Natural killer cell (primary cell): ENCODE measurements around the gene NEUROD1. TPM values are rescaled to one million over a fixed set of nuclear protein-coding genes. Genes with fewer than 3 reads are reported as not detected.
A peak's percentile ranks its signal among the peaks of the same experiment; 100 is the strongest.

Source experiments
- ATAC-seq, 3 donors: fragments of 150-1000 bp in 2 of 3; fragments of 200-7000 bp in 1 of 3; cut with Tn5 transposase; 1 replicate in 1 of 3; 2 replicates in 2 of 3; pipeline ENCODE4 v1.10.0; 2021; ENCODE audit warnings: mild to moderate bottlenecking in 2 of 3, moderate library complexity in 2 of 3
- DNase-seq, 2 donors: peaks; one replicate each; pipeline versions ENCODE4 v3.0.0 to v3.0.0-alpha.2; 2013 to 2021; ENCODE audit warnings: mixed read lengths in 1 of 2
- H3K27ac ChIP-seq: one replicate; pipeline ENCODE4 v1.5.1; 2013; ENCODE audit warnings: mild to moderate bottlenecking, low read length
- H3K27me3 ChIP-seq: one replicate; pipeline ENCODE4 v1.6.1; 2013; ENCODE audit warnings: low read length; ENCODE audit not compliant: control insufficient read depth, insufficient read depth
- H3K36me3 ChIP-seq: one replicate; pipeline ENCODE4 v1.6.1; 2013; ENCODE audit warnings: low read length; ENCODE audit not compliant: control insufficient read depth, insufficient read depth
- H3K4me1 ChIP-seq: one replicate; pipeline ENCODE4 v1.6.1; 2013; ENCODE audit warnings: low read length; ENCODE audit not compliant: control insufficient read depth, insufficient read depth
- H3K4me3 ChIP-seq: one replicate; pipeline ENCODE4 v1.5.1; 2013; ENCODE audit warnings: low read length
- H3K9me3 ChIP-seq: one replicate; pipeline ENCODE4 v1.6.1; 2013; ENCODE audit warnings: low read length; ENCODE audit not compliant: control insufficient read depth, insufficient read depth
- H3K27ac Mint-ChIP-seq, 2 donors: one replicate each; pipeline ENCODE4 v1.8.0; 2022; ENCODE audit warnings: mild to moderate bottlenecking in 2 of 2, mixed read lengths in 2 of 2, moderate library complexity in 1 of 2
- H3K27me3 Mint-ChIP-seq, 2 donors: one replicate each; pipeline ENCODE4 v1.8.0; 2022; ENCODE audit warnings: low read depth in 2 of 2, mixed read lengths in 2 of 2
- H3K36me3 Mint-ChIP-seq: one replicate; pipeline ENCODE4 v1.8.0; 2022; ENCODE audit warnings: mixed read lengths
- H3K4me1 Mint-ChIP-seq, 2 donors: one replicate each; pipeline ENCODE4 v1.8.0; 2022; ENCODE audit warnings: mixed read lengths in 2 of 2
- H3K4me3 Mint-ChIP-seq: one replicate; pipeline ENCODE4 v1.8.0; 2022; ENCODE audit warnings: mild to moderate bottlenecking, moderate library complexity, mixed read lengths
- H3K9me3 Mint-ChIP-seq, 2 donors: one replicate each; pipeline ENCODE4 v1.8.0; 2022; ENCODE audit warnings: mixed read lengths in 2 of 2
- WGBS: methylation state at CpG from one replicate; pipeline ENCODE4 v1.1.7; 2013; ENCODE audit warnings: missing lambda C conversion rate; ENCODE audit not compliant: insufficient coverage; 5-methylcytosine and 5-hydroxymethylcytosine counted together
- intact Hi-C: fragments of 100-400 bp; cut with micrococcal nuclease; formaldehyde crosslinking; loops from one replicate; pipeline ENCODE4 v1.14.2; 2022
- total RNA-seq, 4 donors: library from RNA; stranded (reverse); fragments of 120-200 nt in 1 of 4; gene quantifications; one replicate each; pipeline versions ENCODE4 v1.2.3 to v1.2.4, GENCODE V29; 2013 to 2022
- TF ChIP-seq, protein P1 (sequence below): fragments of 200-600 bp; IDR thresholded peaks from one replicate; pipeline ENCODE4 v1.8.0; 2022; ENCODE audit warnings: antibody characterized with exemption

NEUROD1 gene
- not detected for total RNA-seq
- not detected for total RNA-seq (2013)

DNA sequence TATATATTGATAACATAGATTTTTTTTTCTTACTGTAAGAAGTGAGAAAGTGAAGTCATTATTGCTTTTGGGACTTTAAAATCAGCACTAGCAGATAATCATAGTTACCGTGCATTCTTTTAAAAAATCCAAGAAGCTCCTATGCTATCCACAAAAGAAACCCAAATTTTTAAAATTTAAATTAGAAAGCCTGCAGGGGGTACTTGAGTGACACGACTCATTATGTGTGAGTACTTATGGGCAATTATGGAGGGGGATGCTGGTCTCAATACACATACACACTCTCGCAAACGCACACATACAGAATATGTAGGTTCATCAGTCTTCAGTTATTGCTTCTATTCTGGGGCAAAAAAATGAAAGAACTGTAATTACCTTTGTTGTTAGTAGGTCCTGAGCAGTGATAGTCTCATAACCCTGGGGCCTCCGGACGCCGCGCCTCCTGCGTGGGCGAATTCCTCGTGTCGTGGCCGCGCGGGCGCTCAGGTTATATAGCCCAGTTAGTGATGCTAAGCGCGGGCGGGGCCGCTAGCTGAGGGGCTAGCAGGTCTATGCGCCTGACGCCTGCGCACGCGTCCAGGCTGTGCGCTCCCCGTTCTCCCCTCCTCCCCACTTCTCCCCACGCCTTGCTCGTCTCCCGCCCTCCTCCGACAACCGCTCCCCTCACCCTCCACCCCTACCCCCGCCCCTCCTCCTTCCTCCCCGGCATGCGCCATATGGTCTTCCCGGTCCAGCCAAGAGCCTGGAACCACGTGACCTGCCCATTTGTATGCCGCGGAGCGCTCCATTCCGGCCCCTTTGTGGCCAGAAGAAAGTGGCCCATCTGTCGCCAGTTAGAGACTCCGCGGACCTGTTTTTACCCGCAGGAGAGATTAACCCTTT, at the start of gene NEUROD1:
Gene NEUROD1, minus strand, starts transcription at position 463 of the 882 bp plus-strand sequence. CDS start 1,657 bp downstream, outside the sequence.
- ATAC-seq: no peak
- TF ChIP-seq, protein P1, sequence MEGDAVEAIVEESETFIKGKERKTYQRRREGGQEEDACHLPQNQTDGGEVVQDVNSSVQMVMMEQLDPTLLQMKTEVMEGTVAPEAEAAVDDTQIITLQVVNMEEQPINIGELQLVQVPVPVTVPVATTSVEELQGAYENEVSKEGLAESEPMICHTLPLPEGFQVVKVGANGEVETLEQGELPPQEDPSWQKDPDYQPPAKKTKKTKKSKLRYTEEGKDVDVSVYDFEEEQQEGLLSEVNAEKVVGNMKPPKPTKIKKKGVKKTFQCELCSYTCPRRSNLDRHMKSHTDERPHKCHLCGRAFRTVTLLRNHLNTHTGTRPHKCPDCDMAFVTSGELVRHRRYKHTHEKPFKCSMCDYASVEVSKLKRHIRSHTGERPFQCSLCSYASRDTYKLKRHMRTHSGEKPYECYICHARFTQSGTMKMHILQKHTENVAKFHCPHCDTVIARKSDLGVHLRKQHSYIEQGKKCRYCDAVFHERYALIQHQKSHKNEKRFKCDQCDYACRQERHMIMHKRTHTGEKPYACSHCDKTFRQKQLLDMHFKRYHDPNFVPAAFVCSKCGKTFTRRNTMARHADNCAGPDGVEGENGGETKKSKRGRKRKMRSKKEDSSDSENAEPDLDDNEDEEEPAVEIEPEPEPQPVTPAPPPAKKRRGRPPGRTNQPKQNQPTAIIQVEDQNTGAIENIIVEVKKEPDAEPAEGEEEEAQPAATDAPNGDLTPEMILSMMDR: no peak
- no peaks in the 10 kb centered on the region for H3K36me3 ChIP-seq
- DNase-seq: no peak
- intact Hi-C loops: no loop called here
- H3K36me3 Mint-ChIP-seq: peaks cover 12% of the 10 kb centered on the region
- peaks cover 4 to 7% of the 10 kb centered on the region in 2 donors for H3K9me3 Mint-ChIP-seq
- H3K4me3 Mint-ChIP-seq: peak within 1 kb of the TSS; percentile 33
- H3K9me3 ChIP-seq: peaks cover 9% of the 10 kb centered on the region
- WGBS: 2% methylated on average over 41 of the region's 45 CpGs
- peaks cover 61 to 79% of the 10 kb centered on the region in 2 donors for H3K27me3 Mint-ChIP-seq
- H3K4me1 ChIP-seq: peaks cover 30% of the 10 kb centered on the region
- H3K27ac Mint-ChIP-seq: no peak within 1 kb of the TSS
- no peak within 1 kb of the TSS for H3K27ac ChIP-seq
- H3K27me3 ChIP-seq: peaks cover 72% of the 10 kb centered on the region
- no peak within 1 kb of the TSS for H3K4me3 ChIP-seq
- peaks cover 12 to 44% of the 10 kb centered on the region in 2 donors for H3K4me1 Mint-ChIP-seq

DNA sequence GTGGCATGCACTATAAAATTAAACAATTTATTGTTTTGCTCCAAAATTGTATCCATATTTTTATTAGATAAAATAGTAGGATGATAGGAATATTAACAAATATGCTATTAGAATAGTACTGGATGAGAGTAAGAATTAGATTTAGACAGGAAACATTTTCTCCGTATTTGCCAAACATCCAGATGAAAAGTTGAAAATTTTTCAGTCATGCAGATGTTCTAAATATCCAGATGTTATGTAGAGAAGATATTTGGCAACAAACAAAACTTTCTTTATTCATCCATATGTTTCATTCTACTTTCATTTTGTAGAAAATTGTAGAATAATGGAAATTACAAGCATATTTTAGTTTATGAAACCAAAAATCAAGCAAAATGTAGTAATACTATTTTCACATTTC, 45.2 kb upstream of the NEUROD1 start:
- Mint-ChIP-seq H3K36me3 (no peaks in the 10 kb centered on the region), H3K4me3 (no peak overlapping the region), H3K27ac (no peak overlapping the region), H3K9me3 (no peaks in the 10 kb centered on the region), H3K27me3 (peaks cover 13 to 20% of the 10 kb centered on the region in 2 donors), H3K4me1 (no peaks in the 10 kb centered on the region)
- Histone ChIP-seq H3K4me3 (no peak overlapping the region), H3K27me3 (peaks cover 2% of the 10 kb centered on the region), H3K36me3 (no peaks in the 10 kb centered on the region), H3K27ac (no peak overlapping the region), H3K9me3 (no peaks in the 10 kb centered on the region), H3K4me1 (no peaks in the 10 kb centered on the region)
- WGBS: 100% methylated on average over 1 of the region's 1 CpG
- DNase-seq (no peak), ATAC-seq (no peak)
- intact Hi-C loops: no loop called here
- TF ChIP-seq, protein P1: no peak

DNA sequence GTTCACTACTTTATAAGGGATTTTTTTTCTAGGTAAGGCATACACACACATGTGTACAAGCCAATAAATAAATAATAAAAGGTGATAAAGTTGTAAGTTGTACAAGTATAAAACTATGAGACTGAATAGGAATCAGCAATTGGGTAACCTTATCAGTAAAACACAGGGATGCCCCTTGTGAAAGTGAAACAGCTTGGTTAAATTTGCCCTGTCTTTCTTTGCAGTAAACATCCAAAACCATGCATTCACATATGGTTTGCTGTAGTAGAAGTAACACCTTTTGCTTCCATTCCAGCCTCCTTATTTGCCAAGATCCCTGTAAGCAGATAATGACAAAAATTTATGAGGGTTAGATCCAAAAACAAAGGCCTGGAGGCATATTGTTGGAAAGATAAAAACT, 44.3 kb upstream of the NEUROD1 start:
- ATAC-seq: no peak
- Histone ChIP-seq H3K4me1 (no peaks in the 10 kb centered on the region), H3K4me3 (no peak overlapping the region), H3K27ac (no peak overlapping the region), H3K9me3 (no peaks in the 10 kb centered on the region), H3K27me3 (peaks cover 2% of the 10 kb centered on the region), H3K36me3 (no peaks in the 10 kb centered on the region)
- H3K4me3 Mint-ChIP-seq: no peak overlapping the region
- H3K27ac Mint-ChIP-seq: no peak overlapping the region
- no peak for DNase-seq
- no peaks in the 10 kb centered on the region for H3K36me3 Mint-ChIP-seq
- no peaks in the 10 kb centered on the region for H3K4me1 Mint-ChIP-seq
- no peaks in the 10 kb centered on the region for H3K9me3 Mint-ChIP-seq
- peaks cover 9 to 20% of the 10 kb centered on the region in 2 donors for H3K27me3 Mint-ChIP-seq
- TF ChIP-seq, protein P1: no peak
- intact Hi-C loops: no loop called here
